ENCODE data around the gene NTN1.

The NTN1 gene

DNA sequence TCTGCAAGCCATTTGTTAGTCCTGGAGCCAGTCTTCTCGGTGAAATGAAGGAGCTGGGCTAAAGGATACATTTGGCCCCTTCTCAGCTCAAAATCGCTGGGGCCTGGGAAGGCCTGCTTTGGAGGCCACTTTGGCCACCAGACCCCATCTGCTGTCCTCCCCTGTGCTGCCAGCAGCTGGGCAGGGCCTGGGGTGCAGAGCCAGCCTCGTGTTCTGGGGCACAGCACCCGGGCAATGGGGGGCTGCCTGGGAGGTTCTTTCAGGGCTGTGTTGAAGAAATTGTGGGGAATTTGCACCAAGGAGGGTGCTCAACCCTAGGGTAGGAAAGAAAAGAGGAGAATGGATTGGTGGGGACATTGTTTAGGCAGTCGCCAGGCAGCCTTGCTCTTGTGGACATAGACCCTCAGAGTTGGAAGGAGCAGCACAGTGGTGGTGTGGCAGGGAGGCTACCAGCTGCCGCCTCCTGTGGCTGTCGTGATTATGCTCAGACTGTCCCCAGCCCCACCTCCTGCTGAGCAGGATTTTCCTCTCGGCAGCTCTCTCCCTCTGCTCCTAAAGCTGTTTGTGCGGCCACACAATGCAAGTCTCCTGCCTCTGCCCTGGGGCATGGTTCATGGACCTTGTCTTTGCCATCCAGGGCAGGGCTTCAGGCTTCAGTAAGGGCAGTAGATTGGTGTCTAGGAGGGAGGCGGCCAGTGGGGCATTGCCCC, 174.8 kb downstream of the NTN1 start:
- TF ChIP-seq CTCF (IDR thresholded peaks at IDR 0.05; ENCODE audit: control insufficient read depth, insufficient read depth, low read depth, low read length, missing control alignments): no peak
- H3K4me3 ChIP-seq (ENCODE audit: control insufficient read depth, low read depth, low read length): no peak overlapping the region
- DNase-seq (ENCODE audit: low read depth): no peak

DNA sequence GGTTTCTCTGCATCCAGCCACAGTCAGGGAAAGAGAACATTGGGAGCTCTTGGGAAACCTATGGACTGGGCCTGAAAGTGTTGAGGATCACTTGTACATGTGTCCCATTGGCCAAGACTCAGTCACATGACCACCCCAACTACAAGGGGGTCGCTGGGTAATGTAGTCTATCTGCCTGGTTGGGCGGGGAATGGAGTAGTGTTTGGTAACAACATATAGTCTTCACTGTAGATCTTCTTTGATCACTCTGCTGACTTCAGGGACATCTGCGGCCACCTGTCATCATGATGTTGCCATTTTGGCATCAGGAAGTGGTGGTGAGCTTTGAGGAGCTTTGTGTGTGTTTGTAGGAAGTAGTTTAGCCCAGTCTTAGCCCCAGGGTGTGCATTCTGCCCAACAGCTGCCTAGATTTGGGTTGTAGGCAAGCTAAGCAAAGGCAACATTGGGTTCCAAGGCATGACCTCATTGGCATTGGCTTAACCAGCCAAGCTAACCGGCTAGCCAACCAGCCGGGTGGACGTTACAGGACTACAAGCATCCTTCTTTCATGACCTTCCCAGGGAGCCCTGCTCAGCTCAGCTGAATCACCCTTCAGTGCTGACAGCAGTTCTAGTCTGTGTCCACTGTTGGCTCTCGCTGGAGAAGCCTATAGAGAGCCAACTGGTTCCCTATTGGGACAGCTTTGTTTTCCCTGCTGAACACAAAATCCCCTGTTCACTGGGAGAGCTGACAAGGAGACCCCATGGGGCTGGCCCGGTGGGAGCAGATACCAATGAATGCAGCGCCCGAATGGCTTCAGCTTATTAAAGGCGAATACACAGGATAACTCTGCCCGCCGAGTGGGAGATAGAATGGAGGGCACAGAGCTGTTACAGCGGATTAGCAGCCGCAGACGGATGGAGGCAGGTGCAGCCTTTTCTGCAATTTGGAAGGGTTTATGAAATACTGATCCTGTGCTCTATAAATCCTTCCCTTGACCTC, 178.6 kb downstream of the NTN1 start:
- no peak overlapping the region for H3K4me3 ChIP-seq (ENCODE audit: control insufficient read depth, low read depth, low read length)
- DNase-seq (ENCODE audit: low read depth): no peak
- TF ChIP-seq CTCF (IDR thresholded peaks at IDR 0.05; ENCODE audit: control insufficient read depth, insufficient read depth, low read depth, low read length, missing control alignments): no peak

- no peak for TF ChIP-seq CTCF (IDR thresholded peaks at IDR 0.05; ENCODE audit: control insufficient read depth, insufficient read depth, low read depth, low read length, missing control alignments)
- DNase-seq (ENCODE audit: low read depth): no peak
- H3K4me3 ChIP-seq (ENCODE audit: control insufficient read depth, low read depth, low read length): no peak overlapping the region
Measured at GRCh38 chr17:9200699-9201359, 179.5 kb downstream of the NTN1 start.

GRCh38 chr17:9202532-9202931, 181.2 kb downstream of the NTN1 start:
- DNase-seq (ENCODE audit: low read depth): peak; percentile 32
- no peak overlapping the region for H3K4me3 ChIP-seq (ENCODE audit: control insufficient read depth, low read depth, low read length)
- no peak for TF ChIP-seq CTCF (IDR thresholded peaks at IDR 0.05; ENCODE audit: control insufficient read depth, insufficient read depth, low read depth, low read length, missing control alignments)

- TF ChIP-seq CTCF (IDR thresholded peaks at IDR 0.05; ENCODE audit: control insufficient read depth, insufficient read depth, low read depth, low read length, missing control alignments): no peak
- no peak overlapping the region for H3K4me3 ChIP-seq (ENCODE audit: control insufficient read depth, low read depth, low read length)
- no peak for DNase-seq (ENCODE audit: low read depth)
Measured at GRCh38 chr17:9203771-9204425, 182.6 kb downstream of the NTN1 start.
